ENCODE results near the gene TENT4B. TPM values are rescaled to one million over a fixed set of nuclear protein-coding genes. Genes with fewer than 3 reads are reported as not detected.

Gene TENT4B
- total RNA-seq, 1 experiment from 2014 or later = 16.9 TPM

- RAD21 ChIA-PET (ENCODE audit: low non-redundant PET in 1 of 2, low total read pairs in 2 of 2, uncharacterized antibody in 2 of 2, unreplicated experiment in 2 of 2) = no interaction called here
- H3K9me2 ChIP-seq (ENCODE audit: insufficient read depth) = no peaks in the 10 kb centered on the region
- no peak overlapping the region for H3K27ac ChIP-seq (ENCODE audit: low read depth, low read length)
- H3K27me3 ChIP-seq (ENCODE audit: insufficient read depth, low read length) = no peaks in the 10 kb centered on the region
- CTCF ChIA-PET = no interaction called here
- no peaks in the 10 kb centered on the region for H3K9me3 ChIP-seq (ENCODE audit: control insufficient read depth in 1 of 2, insufficient read depth in 1 of 2, low read depth in 1 of 2, low read length in 2 of 2)
- no peak overlapping the region for H2AFZ ChIP-seq (ENCODE audit: low read depth, low read length, poor library complexity, severe bottlenecking)
- DNase-seq (ENCODE audit: low read depth, low spot score) (no peak), ATAC-seq (no peak)
- peaks cover 22 to 28% of the 10 kb centered on the region in 2 experiments for H3K4me1 ChIP-seq (ENCODE audit: control insufficient read depth in 1 of 2, insufficient read depth in 2 of 2, low read length in 2 of 2)
- TF ChIP-seq CBX3 (IDR thresholded peaks at IDR 0.05; ENCODE audit: low read depth) (no peak), YY1 (IDR thresholded peaks at IDR 0.05; ENCODE audit: extremely low read depth, insufficient replicate concordance, low read depth, low read length) (no peak), POLR2A (IDR thresholded peaks at IDR 0.05; ENCODE audit: borderline replicate concordance, extremely low read depth, insufficient read depth, insufficient read length) (no peak), EZH2phosphoT487 (IDR thresholded peaks at IDR 0.05; ENCODE audit: borderline replicate concordance) (no peak), SIN3A (IDR thresholded peaks at IDR 0.05; ENCODE audit: low read depth) (no peak), ELF1 (IDR thresholded peaks at IDR 0.05; ENCODE audit: borderline replicate concordance, low read depth) (no peak), ZFX (IDR thresholded peaks at IDR 0.05) (no peak), POLR2AphosphoS5 (IDR thresholded peaks at IDR 0.05; ENCODE audit: low read depth, low read length) (no peak), REST (IDR thresholded peaks at IDR 0.05; ENCODE audit: low read depth) (no peak), ATF3 (IDR thresholded peaks at IDR 0.05) (no peak), MAX (IDR thresholded peaks at IDR 0.05) (no peak), TCF7L2 (IDR thresholded peaks at IDR 0.05; ENCODE audit: borderline replicate concordance, extremely low read depth, insufficient read depth, insufficient read length) (no peak), EZH2 (IDR thresholded peaks at IDR 0.05) (no peak), ZNF274 (IDR thresholded peaks at IDR 0.05; ENCODE audit: low read depth, low read length) (no peak), RAD21 (IDR thresholded peaks at IDR 0.05; ENCODE audit: low read depth) (no peak), FOSL1 (IDR thresholded peaks at IDR 0.05; ENCODE audit: low read depth) (no peak), JUND (IDR thresholded peaks at IDR 0.05) (no peak), EGR1 (IDR thresholded peaks at IDR 0.05; ENCODE audit: low read depth) (no peak), CEBPB (IDR thresholded peaks at IDR 0.05; ENCODE audit: low read depth) (no peak)
- H4K20me1 ChIP-seq (ENCODE audit: insufficient read depth) = no peaks in the 10 kb centered on the region
- no peaks in the 10 kb centered on the region for H3K36me3 ChIP-seq (ENCODE audit: control insufficient read depth in 1 of 2, insufficient read depth in 2 of 2, low read length in 2 of 2)
- H3K4me3 ChIP-seq (replicated peaks in 1 of 2; ENCODE audit: low read depth in 1 of 2, low read length in 2 of 2) = no peak overlapping the region
- H3K4me2 ChIP-seq (ENCODE audit: low read length) = no peak overlapping the region
- BruUV-seq (replicated peaks) = no TSS peak
- no peak overlapping the region for H3K9ac ChIP-seq (ENCODE audit: low read length)
- intact Hi-C loops (cut with micrococcal nuclease) = no loop called here
- H3K79me2 ChIP-seq (ENCODE audit: insufficient read depth, low read length) = 0 out of 2 replicates have a peak, but pooled peaks cover 3% of the 10 kb centered on the region
- POLR2A ChIA-PET = no interaction called here
Observed at GRCh38 chr16:50269769-50270509, 116.8 kb downstream of the TENT4B start.

Measured in HCT116 (cell line).